HCT116 (cell line): ENCODE data around the gene CDRT15.

Source experiments
- CEBPB ChIP-seq: IDR thresholded peaks from 2 replicates; pipeline ENCODE4 v1.6.1; 2012; ENCODE audit warnings: low read depth
- CTCF ChIP-seq, 3 experiments: fragments of 200-600 bp in 1 of 3; sonication (generic) in 1 of 3; IDR thresholded peaks in 2 of 3; conservative IDR thresholded peaks in 1 of 3; 2 replicates each; pipeline ENCODE4 v1.5.1; 2012 to 2017; ENCODE audit warnings: low read depth in 2 of 3, low read length in 2 of 3, antibody characterized with exemption in 1 of 3, borderline replicate concordance in 1 of 3, control low read depth in 1 of 3, mild to moderate bottlenecking in 1 of 3, mixed read lengths in 1 of 3, mixed run types in 1 of 3, moderate library complexity in 1 of 3; ENCODE audit not compliant: insufficient read depth in 1 of 3
- ELF1 ChIP-seq: IDR thresholded peaks from 2 replicates; pipeline ENCODE4 v1.6.1; 2012; ENCODE audit warnings: low read depth, borderline replicate concordance
- FOSL1 ChIP-seq: IDR thresholded peaks from 2 replicates; pipeline ENCODE4 v1.6.1; 2012; ENCODE audit warnings: low read depth
- MAX ChIP-seq: IDR thresholded peaks from 2 replicates; pipeline ENCODE4 v1.6.1; 2012
- POLR2A ChIP-seq: IDR thresholded peaks from 2 replicates; pipeline ENCODE4 v1.7.0; 2011; ENCODE audit warnings: borderline replicate concordance; ENCODE audit not compliant: insufficient read depth, insufficient read length; ENCODE audit errors: extremely low read depth
- POLR2AphosphoS5 ChIP-seq: IDR thresholded peaks from 2 replicates; pipeline ENCODE4 v1.6.1; 2011; ENCODE audit warnings: mild to moderate bottlenecking, low read depth, low read length, moderate library complexity
- SIN3A ChIP-seq: IDR thresholded peaks from 2 replicates; pipeline ENCODE4 v1.6.1; 2012; ENCODE audit warnings: low read depth

- no peak for TF ChIP-seq SIN3A
- no peak for TF ChIP-seq CTCF (IDR thresholded peaks at IDR 0.05 in 2 of 3, conservative IDR thresholded peaks at IDR 0.05 in 1 of 3; ENCODE audit: borderline replicate concordance in 1 of 3, insufficient read depth in 1 of 3, low read depth in 2 of 3, low read length in 2 of 3)
- no peak for TF ChIP-seq POLR2AphosphoS5
- TF ChIP-seq MAX: no peak
- TF ChIP-seq CEBPB: no peak
- TF ChIP-seq POLR2A: no peak
- no peak for TF ChIP-seq ELF1
- no peak for TF ChIP-seq FOSL1
Measured at GRCh38 chr17:14207791-14208190, 28.9 kb downstream of the CDRT15 start.
